Sigmoid colon (tissue), 7 donors: ENCODE measurements around the gene GJC2. TPM values are rescaled to one million over a fixed set of nuclear protein-coding genes. Genes with fewer than 3 reads are reported as not detected.

Source experiments
- DNase-seq: peaks from one replicate; pipeline ENCODE4 v3.0.0-alpha.2; 2019
- H3K27ac ChIP-seq, 4 donors: fragments of 200-600 bp; sonication (generic); one replicate each; pipeline ENCODE4 v1.5.1; 2016 to 2019; ENCODE audit warnings: mild to moderate bottlenecking in 1 of 4
- H3K27me3 ChIP-seq, 3 donors: fragments of 200-600 bp; sonication (generic); one replicate each; pipeline ENCODE4 v1.5.1; 2019; ENCODE audit warnings: mild to moderate bottlenecking in 1 of 3
- H3K36me3 ChIP-seq, 4 donors: fragments of 200-600 bp; sonication (generic); one replicate each; pipeline ENCODE4 v1.5.1; 2016 to 2019
- H3K4me1 ChIP-seq, 4 donors: fragments of 200-600 bp; sonication (generic); one replicate each; pipeline ENCODE4 v1.5.1; 2017 to 2019
- H3K4me3 ChIP-seq, 4 donors: fragments of 200-600 bp; sonication (generic); one replicate each; pipeline ENCODE4 v1.5.1; 2017 to 2019; ENCODE audit warnings: mild to moderate bottlenecking in 2 of 4, moderate library complexity in 1 of 4
- H3K9me3 ChIP-seq, 4 donors: fragments of 200-600 bp in 3 of 4; sonication (generic) in 3 of 4; one replicate each; pipeline versions ENCODE4 v1.5.1 to v1.6.1; 2013 to 2019
- CTCF ChIP-seq, 4 experiments: fragments of 450-650 bp in 3 of 4; fragments of 200-600 bp in 1 of 4; IDR thresholded peaks; one replicate each; pipeline ENCODE4 v1.5.1; 2016 to 2019; ENCODE audit warnings: antibody characterized with exemption in 4 of 4, mild to moderate bottlenecking in 3 of 4, moderate library complexity in 2 of 4
- EP300 ChIP-seq, 4 donors: sonication (generic); formaldehyde crosslinking; IDR thresholded peaks; one replicate each; pipeline ENCODE4 v1.6.1; 2017; ENCODE audit warnings: antibody characterized with exemption in 4 of 4
- POLR2A ChIP-seq, 2 donors: fragments of 450-650 bp; IDR thresholded peaks; one replicate each; pipeline ENCODE4 v1.6.1; 2016; ENCODE audit warnings: antibody characterized with exemption in 2 of 2, mild to moderate bottlenecking in 2 of 2, moderate library complexity in 2 of 2
- POLR2AphosphoS5 ChIP-seq, 4 donors: sonication (generic); formaldehyde crosslinking; IDR thresholded peaks; one replicate each; pipeline ENCODE4 v1.6.1; 2017; ENCODE audit warnings: antibody characterized with exemption in 4 of 4
- WGBS, 2 donors: extraction: QIAGEN DNeasy Blood & Tissue Kit; methylation state at CpG; one replicate each; pipeline ENCODE4 v1.1.7; 2013; 5-methylcytosine and 5-hydroxymethylcytosine counted together
- intact Hi-C: fragments of 100-400 bp; cut with DNase I; formaldehyde crosslinking; loops from one replicate; pipeline ENCODE4 v1.15.1; 2023
- polyA plus RNA-seq, 3 donors: library from polyadenylated mRNA; stranded (reverse); fragments of 200-250 nt; gene quantifications; one replicate each; pipeline ENCODE4 v1.2.3, GENCODE V29; 2013
- total RNA-seq, 4 donors: library from RNA; depleted of rRNA; stranded (reverse); fragments of >200 nt; gene quantifications; one replicate each; pipeline ENCODE4 v1.1.0, GENCODE V29; 2016
- donor health status: healthy with polysubstance abuse.
- donor health status: Bipolar disorder and iron deficiency.
- donor health status: healthy.

Gene GJC2
- total and polyA plus RNA-seq, 7 donors = 0.60 to 6.4 (median 4.3) TPM; not detected in 1

GRCh38 chr1:228163776-228164519 lies 14.2 kb downstream of the GJC2 start:
- Histone ChIP-seq H3K9me3 (no peaks in the 10 kb centered on the region), H3K4me1 (peaks cover 0 to 32% (median 24%) of the 10 kb centered on the region in 4 donors), H3K4me3 (no peak overlapping the region), H3K36me3 (no peaks in the 10 kb centered on the region), H3K27ac (peak overlapping the region in 3 of 4 donors; percentile 35 to 98 (median 38)), H3K27me3 (peaks cover 4 to 23% (median 10%) of the 10 kb centered on the region in 3 donors)
- TF ChIP-seq POLR2AphosphoS5 (IDR thresholded peaks at IDR 0.05) = no peak
- TF ChIP-seq POLR2A (IDR thresholded peaks at IDR 0.05) = no peak
- TF ChIP-seq CTCF (IDR thresholded peaks at IDR 0.05) = no peak
- TF ChIP-seq EP300 (IDR thresholded peaks at IDR 0.05) = no peak
- intact Hi-C loops = loop anchor here (1.0 to 10.0 kb wide), 2 partner anchors 9 to 279 kb away; no protein-coding TSS in a partner anchor
- no peak for DNase-seq
- 96% methylated on average over 10 of the region's 10 CpGs for WGBS, 2 donors

- DNase-seq = no peak
- Histone ChIP-seq H3K36me3 (no peaks in the 10 kb centered on the region), H3K9me3 (no peaks in the 10 kb centered on the region), H3K27ac (peak overlapping the region; percentile 94 to 100 (median 98)), H3K4me1 (peaks cover 0 to 30% (median 24%) of the 10 kb centered on the region in 4 donors), H3K27me3 (peaks cover 3 to 23% (median 10%) of the 10 kb centered on the region in 3 donors), H3K4me3 (peak overlapping the region; percentile 33 to 83 (median 78))
- whole genome bisulfite sequencing, 2 donors = 52 to 55% methylated on average over 20 of the region's 20 CpGs
- no peak for TF ChIP-seq CTCF (IDR thresholded peaks at IDR 0.05)
- no peak for TF ChIP-seq POLR2AphosphoS5 (IDR thresholded peaks at IDR 0.05)
- intact Hi-C loops = loop anchor here (1.0 to 10.0 kb wide), 4 partner anchors 9 to 280 kb away; no protein-coding TSS in a partner anchor
Observed at GRCh38 chr1:228164561-228165371, 15.0 kb downstream of the GJC2 start.

- peak; percentile 100 for DNase-seq
- Histone ChIP-seq H3K4me1 (peaks cover 0 to 30% (median 24%) of the 10 kb centered on the region in 4 donors), H3K9me3 (no peaks in the 10 kb centered on the region), H3K27ac (peak within 1 kb of the TSS; percentile 94 to 100 (median 98)), H3K36me3 (no peaks in the 10 kb centered on the region), H3K27me3 (peaks cover 3 to 23% (median 10%) of the 10 kb centered on the region in 3 donors), H3K4me3 (peak within 1 kb of the TSS; percentile 69 to 83 (median 78))
- TF ChIP-seq EP300 (IDR thresholded peaks at IDR 0.05) (peak in 2 of 4 donors; percentile 84 to 99), POLR2AphosphoS5 (IDR thresholded peaks at IDR 0.05) (peak; percentile 80 to 93 (median 87)), POLR2A (IDR thresholded peaks at IDR 0.05) (no peak), CTCF (IDR thresholded peaks at IDR 0.05) (peak; percentile 64 to 92 (median 80))
- 0 to 1% methylated on average over 93 of the region's 93 CpGs for WGBS, 2 donors
- intact Hi-C loops = loop anchor here (1.0 to 10.0 kb wide), 5 partner anchors 24 to 281 kb away; partner anchors contain the start of genes ARF1 and C1orf35
Observed at GRCh38 chr1:228165372-228166169, 15.8 kb downstream of the GJC2 start, which contains the start of gene IBA57. Gene IBA57 (plus strand): TSS chr1:228165804. CDS start chr1:228165817, 13 bp downstream.
